IMR-90 (cell line): ENCODE data around the gene SLC39A2. TPM values are rescaled to one million over a fixed set of nuclear protein-coding genes. Genes with fewer than 3 reads are reported as not detected.
A peak's percentile ranks its signal among the peaks of the same experiment; 100 is the strongest.

Experiments
- ATAC-seq: fragments of 200-7000 bp; cut with Tn5 transposase; 2 replicates; pipeline ENCODE4 v1.9.1; 2020; ENCODE audit warnings: low read depth, mild to moderate bottlenecking, moderate library complexity
- BruUV-seq: library from RNA; stranded (reverse); fragments of 400-500 nt; replicated peaks from 2 replicates; lab custom pipeline; 2021; lab: Mats Ljungman, UMichigan
- CTCF ChIA-PET: fragments of 300-600 bp; formaldehyde crosslinking; extraction: SDS; loops from one replicate; lab custom pipeline; 2021; ENCODE audit warnings: antibody characterized with exemption; lab: Yijun Ruan, JAX
- POLR2A ChIA-PET: fragments of 300-600 bp; sonication (Branson Sonifier 250); formaldehyde crosslinking; loops from one replicate; lab custom pipeline; 2022; ENCODE audit warnings: antibody characterized with exemption; ENCODE audit not compliant: unreplicated experiment; lab: Charles Lee
- DNase-seq: peaks from one replicate; pipeline ENCODE4 v3.0.0; 2013
- H2AFZ ChIP-seq: replicated peaks from 2 replicates; pipeline ENCODE3; 2013; ENCODE audit warnings: low read length, mild to moderate bottlenecking; ENCODE audit not compliant: poor library complexity
- H2AK5ac ChIP-seq: 2 replicates; pipeline ENCODE4 v1.6.1; 2013; ENCODE audit warnings: low read depth, low read length, inconsistent platforms
- H2AK9ac ChIP-seq: replicated peaks from 2 replicates; pipeline ENCODE3; 2013; ENCODE audit warnings: mild to moderate bottlenecking, low read depth, low read length, moderate library complexity; ENCODE audit not compliant: poor library complexity
- H2BK120ac ChIP-seq: 2 replicates; pipeline ENCODE4 v1.6.1; 2013; ENCODE audit warnings: low read depth, low read length, inconsistent platforms
- H2BK15ac ChIP-seq: 3 replicates; pipeline ENCODE4 v1.6.1; 2013; ENCODE audit warnings: low read depth, low read length, inconsistent platforms
- H2BK20ac ChIP-seq: 2 replicates; pipeline ENCODE4 v1.6.1; 2013; ENCODE audit warnings: low read depth, mild to moderate bottlenecking, inconsistent platforms, low read length, moderate library complexity
- H2BK5ac ChIP-seq: 2 replicates; pipeline ENCODE4 v1.6.1; 2013; ENCODE audit warnings: mild to moderate bottlenecking, low read depth, low read length, inconsistent platforms; ENCODE audit not compliant: poor library complexity, severe bottlenecking
- H3K14ac ChIP-seq: replicated peaks from 2 replicates; pipeline ENCODE4 v1.6.1; 2013; ENCODE audit warnings: low read depth, low read length, inconsistent platforms
- H3K18ac ChIP-seq: 2 replicates; pipeline ENCODE4 v1.6.1; 2013; ENCODE audit warnings: low read depth, low read length, control low read depth
- H3K23ac ChIP-seq: 2 replicates; pipeline ENCODE4 v1.6.1; 2013; ENCODE audit warnings: low read depth, low read length, inconsistent platforms
- H3K27ac ChIP-seq: 2 replicates; pipeline ENCODE4 v1.5.1; 2013; ENCODE audit warnings: mild to moderate bottlenecking, control low read depth, low read length; ENCODE audit not compliant: insufficient read depth
- H3K27me3 ChIP-seq: 2 replicates; pipeline ENCODE4 v1.6.1; 2013; ENCODE audit warnings: low read length; ENCODE audit not compliant: control insufficient read depth, insufficient read depth
- H3K36me3 ChIP-seq: 2 replicates; pipeline ENCODE4 v1.6.1; 2013; ENCODE audit warnings: low read length, mixed read lengths; ENCODE audit not compliant: control insufficient read depth, insufficient read depth
- H3K4ac ChIP-seq: 2 replicates; pipeline ENCODE4 v1.6.1; 2013; ENCODE audit warnings: low read depth, low read length, inconsistent platforms
- H3K4me1 ChIP-seq: 2 replicates; pipeline ENCODE4 v1.6.1; 2013; ENCODE audit warnings: low read length, mixed read lengths; ENCODE audit not compliant: control insufficient read depth, insufficient read depth
- H3K4me2 ChIP-seq: 2 replicates; pipeline ENCODE4 v1.6.1; 2013; ENCODE audit warnings: low read depth, mild to moderate bottlenecking, control low read depth, low read length, moderate library complexity
- H3K4me3 ChIP-seq: 2 replicates; pipeline ENCODE4 v1.5.1; 2013; ENCODE audit warnings: low read depth, mild to moderate bottlenecking, control low read depth, low read length, moderate library complexity; ENCODE audit not compliant: insufficient read depth
- H3K56ac ChIP-seq: 2 replicates; pipeline ENCODE4 v1.6.1; 2013; ENCODE audit warnings: low read length, inconsistent platforms; ENCODE audit not compliant: insufficient read depth; ENCODE audit errors: extremely low read depth
- H3K79me1 ChIP-seq, 2 experiments: 2 replicates each; pipeline ENCODE4 v1.6.1; 2013; ENCODE audit warnings: low read length in 2 of 2, inconsistent platforms in 1 of 2, low read depth in 1 of 2
- H3K9ac ChIP-seq: 2 replicates; pipeline ENCODE4 v1.6.1; 2013; ENCODE audit warnings: low read depth, low read length, control low read depth
- H3K9me1 ChIP-seq: 2 replicates; pipeline ENCODE4 v1.6.1; 2013; ENCODE audit warnings: low read length, inconsistent platforms; ENCODE audit not compliant: insufficient read depth
- H3K9me3 ChIP-seq: 2 replicates; pipeline ENCODE4 v1.6.1; 2013; ENCODE audit warnings: low read length; ENCODE audit not compliant: control insufficient read depth, insufficient read depth
- H4K20me1 ChIP-seq: 2 replicates; pipeline ENCODE4 v1.6.1; 2013; ENCODE audit warnings: low read length, inconsistent platforms; ENCODE audit not compliant: insufficient read depth
- H4K5ac ChIP-seq: 2 replicates; pipeline ENCODE4 v1.6.1; 2013; ENCODE audit warnings: mild to moderate bottlenecking, low read depth, low read length, control low read depth
- H4K8ac ChIP-seq, 2 experiments: 2 replicates each; pipeline ENCODE4 v1.6.1; 2013; ENCODE audit warnings: low read depth in 2 of 2, low read length in 2 of 2, control low read depth in 1 of 2, inconsistent platforms in 1 of 2
- H4K91ac ChIP-seq: 2 replicates; pipeline ENCODE4 v1.6.1; 2013; ENCODE audit warnings: low read depth, low read length, inconsistent platforms; ENCODE audit not compliant: insufficient read depth
- BHLHE40 ChIP-seq: fragments of 150-350 bp; IDR thresholded peaks from 2 replicates; pipeline ENCODE4 v1.6.1; 2016; ENCODE audit warnings: mild to moderate bottlenecking, low read depth, low read length
- CEBPB ChIP-seq: IDR thresholded peaks from 2 replicates; pipeline ENCODE4 v1.6.1; 2012; ENCODE audit warnings: low read depth, low read length, improper control_type of control experiment
- CTCF ChIP-seq: conservative IDR thresholded peaks from 2 replicates; pipeline ENCODE4 v1.5.1; 2012; ENCODE audit warnings: mild to moderate bottlenecking, low read depth, low read length, improper control_type of control experiment
- FOS ChIP-seq: fragments of 150-350 bp; IDR thresholded peaks from 2 replicates; pipeline ENCODE4 v1.6.1; 2016; ENCODE audit warnings: low read depth, low read length
- MAZ ChIP-seq: IDR thresholded peaks from 2 replicates; pipeline ENCODE4 v1.6.1; 2012; ENCODE audit warnings: low read depth, mild to moderate bottlenecking, low read length, improper control_type of control experiment, moderate library complexity, borderline replicate concordance
- NFE2L2 ChIP-seq: fragments of 150-350 bp; IDR thresholded peaks from 2 replicates; pipeline ENCODE4 v1.6.1; 2016; ENCODE audit warnings: low read depth, mild to moderate bottlenecking, low read length
- RAD21 ChIP-seq: IDR thresholded peaks from 2 replicates; pipeline ENCODE4 v1.6.1; 2012; ENCODE audit warnings: low read length, improper control_type of control experiment
- RFX5 ChIP-seq: IDR thresholded peaks from 2 replicates; pipeline ENCODE4 v1.8.0; 2012; ENCODE audit warnings: low read depth, mild to moderate bottlenecking, low read length, moderate library complexity
- WGBS, 2 experiments: methylation state at CpG; one replicate each; pipeline versions ENCODE4 v1.1.5 to v1.1.7; 2013; ENCODE audit warnings: missing lambda C conversion rate in 2 of 2; ENCODE audit not compliant: insufficient read length in 1 of 2; ENCODE audit errors: extremely low coverage in 2 of 2; 5-methylcytosine and 5-hydroxymethylcytosine counted together
- dilution Hi-C: fragments of 300-500 bp; cut with HindIII; formaldehyde crosslinking; loops from one replicate; pipeline ENCODE4 v1.14.3; 2018; ENCODE audit warnings: low sequenced_read_pairs; ENCODE audit not compliant: unreplicated experiment
- in situ Hi-C: fragments of 300-500 bp; cut with MboI; formaldehyde crosslinking; loops from 3 replicates; pipeline ENCODE4 v1.14.3; 2019; ENCODE audit warnings: low sequenced_read_pairs, inconsistent platforms, mixed read lengths
- intact Hi-C: fragments of 100-400 bp; cut with micrococcal nuclease; formaldehyde crosslinking; loops from 2 replicates; pipeline ENCODE4 v1.10.0; 2022
- polyA plus RNA-seq, 3 experiments: library from polyadenylated mRNA; depleted of rRNA; stranded (reverse); fragments of >200 nt; gene quantifications; 2 replicates each; pipeline ENCODE4 v1.2.3, GENCODE V29; 2012; ENCODE audit warnings: low replicate concordance in 1 of 3
- total RNA-seq: library from RNA; depleted of rRNA; stranded (reverse); fragments of >200 nt; gene quantifications from 2 replicates; pipeline ENCODE4 v1.2.3, GENCODE V29; 2012

SLC39A2 gene
- total and polyA plus RNA-seq, 2 of the 4 experiments (the other 2 are of a cell fraction): not detected

GRCh38 chr14:20973501-20973900 lies 25.6 kb upstream of the SLC39A2 start:
- Histone ChIP-seq H4K8ac (no peak overlapping the region), H3K27ac (no peak overlapping the region), H2BK15ac (no peak overlapping the region), H3K56ac (no peak overlapping the region), H3K79me1 (no peaks in the 10 kb centered on the region), H3K9me1 (peaks cover 4% of the 10 kb centered on the region; the same call in 1 of the 2 replicates), H4K91ac (no peak overlapping the region; the same call in 1 of the 2 replicates), H3K9me3 (no peaks in the 10 kb centered on the region), H2AK5ac (0 out of 2 replicates have a peak overlapping the region, but pooled peaks have one; percentile 45), H4K20me1 (no peaks in the 10 kb centered on the region), H3K18ac (no peak overlapping the region), H2BK5ac (no peak overlapping the region), H3K9ac (no peak overlapping the region), H3K27me3 (peaks cover 3% of the 10 kb centered on the region; the same call in 1 of the 2 replicates), H3K14ac (no peak overlapping the region), H4K5ac (no peak overlapping the region), H3K23ac (no peak overlapping the region), H2BK20ac (no peak overlapping the region), H3K36me3 (no peaks in the 10 kb centered on the region), H3K4ac (peak overlapping the region; percentile 29; the same call in 1 of the 2 replicates), H3K4me2 (no peak overlapping the region), H2AFZ (no peak overlapping the region), H3K4me1 (peaks cover 5% of the 10 kb centered on the region; the same call in 1 of the 2 replicates), H2AK9ac (no peak overlapping the region), H3K4me3 (no peak overlapping the region), H2BK120ac (no peak overlapping the region)
- ATAC-seq (no peak), DNase-seq (no peak)
- in situ Hi-C loops (no loop called here), intact Hi-C loops (loop anchor here (5.0 kb wide), 1 partner anchor 341 kb away; no protein-coding TSS in a partner anchor), dilution Hi-C loops (no loop called here)
- BruUV-seq: no TSS peak
- POLR2A ChIA-PET: no interaction called here
- no peak for TF ChIP-seq RFX5
- TF ChIP-seq CTCF: no peak
- no peak for TF ChIP-seq NFE2L2
- no peak for TF ChIP-seq CEBPB
- no peak for TF ChIP-seq FOS
- no peak for TF ChIP-seq MAZ
- TF ChIP-seq RAD21: no peak
- no peak for TF ChIP-seq BHLHE40
- WGBS, 2 experiments: 100% methylated on average over 1 of the region's 3 CpGs; no CpG with 5 or more reads in 1 of the 2 experiments
- CTCF ChIA-PET: interaction anchor here (1.4 kb wide), 1 partner anchor 116 kb away, joined by 4 read pairs; no protein-coding TSS in a partner anchor
